Panc1 (cell line): ENCODE results near the gene DCLK2. TPM values are rescaled to one million over a fixed set of nuclear protein-coding genes. Genes with fewer than 3 reads are reported as not detected.

Experiments used
- ATAC-seq: fragments of 200-7000 bp; cut with Tn5 transposase; 2 replicates; pipeline ENCODE4 v1.9.1; 2020; ENCODE audit warnings: mild to moderate bottlenecking, moderate library complexity
- BruUV-seq: library from RNA; stranded (reverse); fragments of 400-500 nt; replicated peaks from 2 replicates; lab custom pipeline; 2021; lab: Mats Ljungman, UMichigan
- CTCF ChIA-PET: fragments of 300-600 bp; sonication (Branson Sonifier 250); formaldehyde crosslinking; loops from one replicate; lab custom pipeline; 2022; ENCODE audit warnings: antibody characterized with exemption; lab: Charles Lee
- POLR2A ChIA-PET: fragments of 300-600 bp; sonication (Branson Sonifier 250); formaldehyde crosslinking; loops from one replicate; lab custom pipeline; 2022; ENCODE audit warnings: antibody characterized with exemption; lab: Charles Lee
- DNase-seq: peaks from one replicate; pipeline ENCODE4 v3.0.0-alpha.2; 2010; ENCODE audit warnings: low read depth, low spot score
- H3K27ac ChIP-seq: 2 replicates; pipeline ENCODE4 v1.5.1; 2011; ENCODE audit warnings: mild to moderate bottlenecking, low read length, inconsistent platforms
- H3K27me3 ChIP-seq: fragments of 200-500 bp; sonication (Bioruptor generic); 2 replicates; pipeline ENCODE4 v1.6.0; 2014; ENCODE audit warnings: low read length, inconsistent platforms; ENCODE audit not compliant: control insufficient read depth, insufficient read depth
- H3K36me3 ChIP-seq: fragments of 200-500 bp; sonication (Bioruptor generic); 2 replicates; pipeline ENCODE4 v1.5.1; 2014; ENCODE audit warnings: inconsistent platforms, mild to moderate bottlenecking, low read length, moderate library complexity; ENCODE audit not compliant: control insufficient read depth, insufficient read depth
- H3K4me1 ChIP-seq: 2 replicates; pipeline ENCODE4 v1.5.1; 2011; ENCODE audit warnings: inconsistent platforms, mild to moderate bottlenecking, low read length, moderate library complexity; ENCODE audit not compliant: control insufficient read depth, insufficient read depth
- H3K4me3 ChIP-seq, 2 experiments: 2 replicates each; pipeline ENCODE4 v1.5.1; 2011 to 2012; ENCODE audit warnings: low read depth in 2 of 2, low read length in 2 of 2, mild to moderate bottlenecking in 2 of 2, inconsistent platforms in 1 of 2, moderate library complexity in 1 of 2
- H3K9me3 ChIP-seq: fragments of 200-500 bp; sonication (Bioruptor generic); 2 replicates; pipeline ENCODE4 v1.5.1; 2014; ENCODE audit warnings: low read depth, mild to moderate bottlenecking, inconsistent platforms, low read length, moderate library complexity; ENCODE audit not compliant: control insufficient read depth, insufficient read depth
- CTCF ChIP-seq: fragments of 450-650 bp; IDR thresholded peaks from 2 replicates; pipeline ENCODE4 v1.5.1; 2017; ENCODE audit warnings: mild to moderate bottlenecking
- POLR2AphosphoS5 ChIP-seq: IDR thresholded peaks from 2 replicates; pipeline ENCODE4 v1.6.1; 2012; ENCODE audit warnings: mild to moderate bottlenecking, low read depth, low read length, moderate library complexity
- REST ChIP-seq, 2 experiments: IDR thresholded peaks; 2 replicates each; pipeline ENCODE4 v1.6.1; 2011 to 2012; ENCODE audit warnings: low read depth in 2 of 2, control low read depth in 1 of 2, low read length in 1 of 2, mild to moderate bottlenecking in 1 of 2, moderate library complexity in 1 of 2; ENCODE audit not compliant: insufficient read depth in 1 of 2
- SIN3A ChIP-seq: IDR thresholded peaks from 2 replicates; pipeline ENCODE4 v1.6.1; 2012; ENCODE audit warnings: low read depth, mild to moderate bottlenecking, low read length, moderate library complexity, borderline replicate concordance; ENCODE audit not compliant: insufficient read depth
- TCF7L2 ChIP-seq: IDR thresholded peaks from 2 replicates; pipeline ENCODE4 v1.6.1; 2011; ENCODE audit warnings: mild to moderate bottlenecking, low read depth, low read length, inconsistent platforms
- in situ Hi-C: cut with HindIII; loops from 2 replicates; pipeline ENCODE4 v1.10.0; 2016; ENCODE audit warnings: low sequenced_read_pairs, low pct_unique_long_range_greater_than_20kb
- intact Hi-C: fragments of 100-400 bp; cut with micrococcal nuclease; formaldehyde crosslinking; loops from one replicate; pipeline ENCODE4 v1.10.0; 2022; ENCODE audit not compliant: unreplicated experiment
- total RNA-seq: library from RNA; stranded (reverse); gene quantifications from one replicate; pipeline ENCODE4 v1.2.1, GENCODE V29; 2021; ENCODE audit not compliant: unreplicated experiment

DCLK2 gene
- total RNA-seq, 1 experiment from 2014 or later = 9.5 TPM

GRCh38 chr4:150104404-150105027 is 26.3 kb downstream of the DCLK2 start:
- Histone ChIP-seq H3K27me3 (no peaks in the 10 kb centered on the region), H3K9me3 (no peaks in the 10 kb centered on the region), H3K4me3 (no peak overlapping the region), H3K27ac (no peak overlapping the region), H3K36me3 (no peaks in the 10 kb centered on the region; the same call in none of the 2 replicates), H3K4me1 (peaks cover 13% of the 10 kb centered on the region)
- ATAC-seq = no peak
- BruUV-seq = no TSS peak
- TF ChIP-seq TCF7L2 = no peak
- TF ChIP-seq SIN3A = no peak
- TF ChIP-seq POLR2AphosphoS5 = no peak
- no peak for TF ChIP-seq REST (IDR thresholded peaks at IDR 0.05; ENCODE audit: insufficient read depth in 1 of 2, low read depth in 2 of 2, low read length in 1 of 2)
- no peak; the same call in 1 of the 2 replicates for TF ChIP-seq CTCF
- in situ Hi-C loops (no loop called here), intact Hi-C loops (loop anchor here (10.0 kb wide), 1 partner anchor 100 kb away; no protein-coding TSS in a partner anchor)
- POLR2A ChIA-PET = no interaction called here
- DNase-seq = no peak
- CTCF ChIA-PET = no interaction called here

GRCh38 chr4:150106886-150107285 is 28.6 kb downstream of the DCLK2 start:
- Histone ChIP-seq H3K27me3 (no peaks in the 10 kb centered on the region), H3K4me1 (peaks cover 13% of the 10 kb centered on the region), H3K9me3 (no peaks in the 10 kb centered on the region), H3K27ac (no peak overlapping the region), H3K36me3 (no peaks in the 10 kb centered on the region; the same call in none of the 2 replicates), H3K4me3 (no peak overlapping the region)
- CTCF ChIA-PET = no interaction called here
- no TSS peak for BruUV-seq
- ATAC-seq (no peak), DNase-seq (no peak)
- TF ChIP-seq POLR2AphosphoS5 (no peak), TCF7L2 (no peak), REST (IDR thresholded peaks at IDR 0.05; ENCODE audit: insufficient read depth in 1 of 2, low read depth in 2 of 2, low read length in 1 of 2) (no peak), CTCF (no peak), SIN3A (no peak)
- intact Hi-C loops = loop anchor here (10.0 kb wide), 1 partner anchor 98 kb away; no protein-coding TSS in a partner anchor
- POLR2A ChIA-PET = no interaction called here
- in situ Hi-C loops = no loop called here
